Ovary (tissue), 9 donors: ENCODE measurements around the gene NCAPH2. TPM values are rescaled to one million over a fixed set of nuclear protein-coding genes. Genes with fewer than 3 reads are reported as not detected.
"Not testable (repeated sequence)": the region's sequence is repeated elsewhere in the genome, so short reads cannot be mapped to it uniquely, and the experiment has no call there.

ENCODE experiments used
- DNase-seq, 5 donors: peaks; one replicate each; pipeline ENCODE4 v3.0.0-alpha.2; 2019 to 2020
- H3K27ac ChIP-seq, 2 donors: fragments of 200-600 bp; one replicate each; pipeline versions ENCODE4 v1.5.1 to v1.8.0; 2019 to 2022
- H3K27me3 ChIP-seq: fragments of 200-600 bp; one replicate; pipeline ENCODE4 v1.8.0; 2022
- H3K36me3 ChIP-seq: fragments of 200-600 bp; sonication (generic); one replicate; pipeline ENCODE4 v1.5.1; 2019
- H3K4me1 ChIP-seq: one replicate; pipeline ENCODE4 v1.8.1; 2013; ENCODE audit warnings: mild to moderate bottlenecking, moderate library complexity; ENCODE audit not compliant: insufficient read depth
- H3K4me3 ChIP-seq: fragments of 200-600 bp; sonication (generic); one replicate; pipeline ENCODE4 v1.5.1; 2017
- H3K9me3 ChIP-seq, 2 donors: fragments of 200-600 bp in 1 of 2; sonication (generic) in 1 of 2; one replicate each; pipeline versions ENCODE4 v1.5.1 to v1.8.1; 2013 to 2019; ENCODE audit warnings: mild to moderate bottlenecking in 1 of 2, moderate library complexity in 1 of 2
- CTCF ChIP-seq, 3 donors: fragments of 450-650 bp in 2 of 3; fragments of 200-600 bp in 1 of 3; IDR thresholded peaks; one replicate each; pipeline versions ENCODE4 v1.5.1 to v1.8.0; 2016 to 2022; ENCODE audit warnings: antibody characterized with exemption in 3 of 3, mild to moderate bottlenecking in 1 of 3
- EP300 ChIP-seq: sonication (generic); formaldehyde crosslinking; IDR thresholded peaks from one replicate; pipeline ENCODE4 v1.6.1; 2017; ENCODE audit warnings: antibody characterized with exemption
- POLR2A ChIP-seq: fragments of 450-650 bp; IDR thresholded peaks from one replicate; pipeline ENCODE4 v1.6.1; 2017; ENCODE audit warnings: antibody characterized with exemption, mild to moderate bottlenecking, moderate library complexity
- WGBS, 3 donors: extraction: QIAGEN DNeasy Blood & Tissue Kit in 1 of 3; methylation state at CpG; one replicate each; pipeline versions ENCODE4 v1.1.5 to v1.1.7; 2013 to 2017; 5-methylcytosine and 5-hydroxymethylcytosine counted together
- intact Hi-C, 4 donors: fragments of 100-400 bp; cut with DNase I; formaldehyde crosslinking; loops; one replicate each; pipeline versions ENCODE4 v1.11.0 to v1.15.1; 2022 to 2023
- polyA plus RNA-seq, 2 donors: library from polyadenylated mRNA; stranded (reverse); fragments of 200-250 nt in 1 of 2; fragments of 350-450 nt in 1 of 2; fragmentation: Illumina TruSeq in 1 of 2; extraction: RNeasy Lipid Tissue Mini Kit (QIAGEN cat#74804) in 1 of 2; gene quantifications; one replicate each; pipeline ENCODE4 v1.2.3, GENCODE V29; 2013 to 2014
- total RNA-seq, 7 donors: library from RNA; depleted of rRNA in 2 of 7; stranded (reverse); fragments of >200 nt in 2 of 7; fragmentation: NEBNext Ultra II Directional in 3 of 7; extraction: Animal tissue kit (Norgen Biotek cat#: 25700) in 3 of 7; gene quantifications; one replicate each; pipeline versions ENCODE4 v1.1.0 to v1.2.4, GENCODE V29; 2016 to 2023
- donor health status: DM: no; HTN: no; CAD: no; lungs with moderate emphysema.
- donor health status: DM: no; HTN: no; CAD: no.
- donor health status: Bipolar disorder and iron deficiency.
- donor health status: DM: yes; HTN: yes; CAD: no.
- donor health status: DM: no; HTN: no; CAD: no.
- donor health status: DM: yes; HTN: yes; CAD: no.

NCAPH2 gene
- total and polyA plus RNA-seq, 9 donors, result 11.5 to 61.5 (median 49.0) TPM

DNA sequence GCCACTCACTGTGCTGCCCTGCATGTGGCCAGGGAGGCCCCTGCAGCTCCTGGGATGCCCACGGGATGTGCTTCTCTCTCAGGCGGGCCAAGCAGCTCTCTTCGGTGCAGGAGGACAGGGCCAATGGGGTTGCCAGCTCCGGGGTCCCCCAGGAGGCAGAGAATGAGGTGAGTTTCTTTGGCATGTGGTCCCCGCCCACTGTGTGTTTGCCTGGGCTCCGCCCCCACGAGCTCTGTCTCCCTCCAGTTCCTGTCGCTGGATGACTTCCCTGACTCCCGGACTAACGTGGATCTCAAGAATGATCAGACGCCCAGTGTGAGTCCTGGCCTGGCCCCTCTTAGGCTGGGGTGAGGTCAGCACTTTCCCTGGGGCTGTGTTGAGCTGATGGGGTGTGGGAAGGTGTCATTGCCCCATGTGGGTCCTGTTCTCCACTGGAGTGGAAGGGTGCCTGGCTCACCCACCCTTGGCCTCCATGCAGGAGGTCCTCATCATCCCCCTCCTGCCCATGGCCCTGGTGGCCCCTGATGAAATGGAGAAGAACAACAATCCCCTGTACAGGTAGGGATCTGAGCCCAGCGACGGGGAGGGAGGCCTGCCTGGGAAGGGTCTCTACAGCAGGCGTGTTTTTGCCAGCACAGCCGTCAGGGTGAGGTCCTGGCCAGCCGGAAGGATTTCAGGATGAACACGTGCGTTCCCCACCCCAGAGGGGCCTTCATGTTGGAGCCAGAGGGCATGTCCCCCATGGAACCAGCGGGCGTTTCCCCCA is 9.7 kb downstream of the NCAPH2 start:
- no peaks in the 10 kb centered on the region for H3K9me3 ChIP-seq
- no peaks in the 10 kb centered on the region for H3K4me1 ChIP-seq
- DNase-seq, result no peak
- H3K27me3 ChIP-seq, result no peaks in the 10 kb centered on the region
- H3K4me3 ChIP-seq, result no peak overlapping the region
- intact Hi-C loops, result no loop called here
- TF ChIP-seq POLR2A (no peak), EP300 (no peak), CTCF (IDR thresholded peaks at IDR 0.05) (no peak)
- WGBS, 3 donors, result 80 to 81% (median 81%) methylated on average over 20 of the region's 20 CpGs
- no peaks in the 10 kb centered on the region for H3K36me3 ChIP-seq
- H3K27ac ChIP-seq, result no peak overlapping the region

GRCh38 chr22:50518606-50519005 is 10.6 kb downstream of the NCAPH2 start:
- Histone ChIP-seq H3K4me3 (no peak overlapping the region), H3K4me1 (no peaks in the 10 kb centered on the region), H3K27ac (no peak overlapping the region), H3K27me3 (no peaks in the 10 kb centered on the region), H3K9me3 (no peaks in the 10 kb centered on the region), H3K36me3 (no peaks in the 10 kb centered on the region)
- DNase-seq, result no peak
- TF ChIP-seq EP300, result no peak
- TF ChIP-seq CTCF (IDR thresholded peaks at IDR 0.05), result no peak
- no peak for TF ChIP-seq POLR2A
- WGBS, 3 donors, result 88 to 96% (median 94%) methylated on average over 7 of the region's 7 CpGs
- intact Hi-C loops, result no loop called here

DNA sequence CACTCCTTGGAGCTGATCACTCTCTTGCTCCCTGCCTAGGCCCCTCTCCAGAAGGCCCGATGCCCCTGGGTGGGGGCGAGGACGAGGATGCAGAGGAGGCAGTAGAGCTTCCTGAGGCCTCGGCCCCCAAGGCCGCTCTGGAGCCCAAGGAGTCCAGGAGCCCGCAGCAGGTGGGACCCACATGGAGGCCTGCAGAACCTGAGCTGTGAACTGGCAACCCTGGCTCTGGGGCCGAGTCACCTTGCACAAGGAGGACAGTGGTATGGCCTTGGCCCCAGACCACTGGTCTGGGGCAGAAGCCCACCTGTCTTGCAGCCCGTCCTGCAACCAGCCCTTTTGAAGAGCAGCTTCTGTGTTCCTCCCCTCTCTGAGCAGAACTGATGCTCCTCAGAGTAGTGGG is 11.1 kb downstream of the NCAPH2 start:
- intact Hi-C loops, result no loop called here
- DNase-seq, result no peak
- H3K4me3 ChIP-seq, result no peak overlapping the region
- no peaks in the 10 kb centered on the region for H3K4me1 ChIP-seq
- no peak for TF ChIP-seq EP300
- no peak for TF ChIP-seq CTCF (IDR thresholded peaks at IDR 0.05)
- TF ChIP-seq POLR2A, result no peak
- no peaks in the 10 kb centered on the region for H3K27me3 ChIP-seq
- no peaks in the 10 kb centered on the region for H3K36me3 ChIP-seq
- H3K27ac ChIP-seq, result no peak overlapping the region
- H3K9me3 ChIP-seq, result no peaks in the 10 kb centered on the region
- 90 to 95% (median 92%) methylated on average over 8 of the region's 8 CpGs for WGBS, 3 donors

DNA sequence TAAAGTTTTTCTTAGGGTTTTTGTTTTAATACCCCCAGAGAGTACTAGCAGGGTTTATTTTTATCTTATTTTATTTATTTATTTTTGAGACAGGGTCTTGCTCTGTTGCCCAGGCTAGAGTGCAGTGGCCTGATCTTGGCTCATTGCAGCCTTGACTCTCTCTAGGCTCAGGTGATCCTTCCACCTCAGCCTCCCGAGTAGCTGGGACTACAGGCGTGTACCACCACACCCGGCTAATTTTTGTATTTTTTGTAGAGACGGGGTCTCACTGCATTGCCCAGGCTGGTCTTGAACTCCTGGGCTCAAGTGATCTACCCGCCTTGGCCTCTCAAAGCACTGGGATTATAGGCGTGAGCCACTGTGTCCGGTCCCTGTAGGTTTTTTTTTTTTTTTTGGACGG is 12.2 kb downstream of the NCAPH2 start:
- not testable (repeated sequence) for H3K27me3 ChIP-seq, H3K9me3 ChIP-seq, H3K4me1 ChIP-seq, DNase-seq, H3K27ac ChIP-seq, H3K36me3 ChIP-seq, H3K4me3 ChIP-seq
- 95 to 96% (median 96%) methylated on average over 8 of the region's 8 CpGs for WGBS, 3 donors
- intact Hi-C loops, result loop anchor here in 2 of 4 donors (10.0 kb wide), 2 partner anchors 265 to 275 kb away; partner anchors contain the start of genes HDAC10 (in 1 of the 2) and TUBGCP6 (in 1 of the 2)

DNA sequence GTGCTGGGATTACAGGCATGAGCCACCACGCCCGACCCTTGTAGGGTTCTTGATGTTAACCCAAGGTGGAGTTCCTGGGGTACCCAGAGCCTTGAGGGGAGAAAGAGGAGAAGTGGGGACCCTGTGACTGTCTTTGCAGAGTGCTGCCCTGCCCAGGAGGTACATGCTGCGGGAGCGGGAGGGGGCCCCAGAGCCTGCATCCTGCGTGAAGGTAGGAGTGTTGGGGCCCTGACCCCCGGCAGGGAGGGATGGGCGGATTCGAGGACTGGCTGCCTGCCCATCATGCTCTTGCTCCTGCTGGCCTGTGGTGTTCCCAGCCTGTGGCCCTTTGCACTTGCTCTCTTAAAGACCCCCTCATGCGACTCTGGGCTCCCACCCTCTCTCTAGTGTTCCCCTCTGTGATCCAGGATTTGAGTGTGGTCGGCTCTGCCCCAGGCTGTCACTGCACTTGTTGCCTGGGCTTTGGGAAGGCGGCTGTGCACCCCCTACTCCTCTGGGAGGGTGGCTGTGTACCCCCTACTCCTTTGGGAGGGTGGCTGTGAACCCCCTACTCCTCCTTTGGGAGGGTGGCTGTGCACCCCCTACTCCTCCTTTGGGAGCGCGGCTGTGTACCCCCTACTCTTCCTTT is 12.9 kb downstream of the NCAPH2 start:
- TF ChIP-seq POLR2A (no peak), EP300 (no peak), CTCF (IDR thresholded peaks at IDR 0.05) (no peak)
- Histone ChIP-seq H3K4me3 (no peak overlapping the region), H3K27me3 (no peaks in the 10 kb centered on the region), H3K27ac (no peak overlapping the region), H3K4me1 (peaks cover 6% of the 10 kb centered on the region), H3K9me3 (no peaks in the 10 kb centered on the region), H3K36me3 (no peaks in the 10 kb centered on the region)
- 90 to 91% (median 91%) methylated on average over 13 of the region's 13 CpGs for WGBS, 3 donors
- DNase-seq, result no peak
- intact Hi-C loops, result loop anchor here in 2 of 4 donors (10.0 kb wide), 2 partner anchors 266 to 276 kb away; partner anchors contain the start of genes HDAC10 (in 1 of the 2) and TUBGCP6 (in 1 of the 2)
